Measurements from ENCODE around the gene MORC3.
"Not testable (repeated sequence)": the region's sequence is repeated elsewhere in the genome, so short reads cannot be mapped to it uniquely, and the experiment has no call there.

MORC3 gene

GRCh38 chr21:36386031-36386642, 66.1 kb downstream of the MORC3 start:
- no peak for DNase-seq

GRCh38 chr21:36388096-36388495, 68.1 kb downstream of the MORC3 start:
- no peak for DNase-seq

- no peak for DNase-seq
These were observed 68.8 kb downstream of the MORC3 start for GRCh38 chr21:36388835-36389234.

GRCh38 chr21:36391649-36392048, 71.7 kb downstream of the MORC3 start:
- not testable (repeated sequence) for DNase-seq

GRCh38 chr21:36395353-36396111, 75.5 kb downstream of the MORC3 start:
- no peak for DNase-seq

GRCh38 chr21:36396325-36396724, 76.3 kb downstream of the MORC3 start:
- no peak for DNase-seq

GRCh38 chr21:36396971-36397370, 77.0 kb downstream of the MORC3 start:
- DNase-seq, result no peak

GRCh38 chr21:36397606-36398005, 77.6 kb downstream of the MORC3 start:
- no peak for DNase-seq

- not testable (repeated sequence) for DNase-seq
These were observed 79.7 kb downstream of the MORC3 start for GRCh38 chr21:36399736-36400135.

GRCh38 chr21:36400719-36401118, 80.7 kb downstream of the MORC3 start:
- no peak for DNase-seq

GRCh38 chr21:36402339-36402738, 82.3 kb downstream of the MORC3 start:
- DNase-seq, result no peak

GRCh38 chr21:36403713-36404112, 83.7 kb downstream of the MORC3 start:
- DNase-seq, result no peak

- no peak for DNase-seq
These were observed 88.6 kb downstream of the MORC3 start for GRCh38 chr21:36408568-36408967.

GRCh38 chr21:36411301-36411700, 91.3 kb downstream of the MORC3 start:
- no peak for DNase-seq

GRCh38 chr21:36412916-36413315, 92.9 kb downstream of the MORC3 start:
- no peak for DNase-seq

- DNase-seq, result no peak
These were observed 95.4 kb downstream of the MORC3 start for GRCh38 chr21:36415375-36415774.

GRCh38 chr21:36419241-36419640, 99.2 kb downstream of the MORC3 start:
- no peak for DNase-seq

GRCh38 chr21:36419996-36420395, 100.0 kb downstream of the MORC3 start:
- DNase-seq, result peak; percentile 48 to 74

GRCh38 chr21:36420571-36421339, 100.8 kb downstream of the MORC3 start:
- DNase-seq, result no peak

GRCh38 chr21:36422279-36423098, 102.5 kb downstream of the MORC3 start:
- peak in 1 of 2 experiments; percentile 26 for DNase-seq

GRCh38 chr21:36423771-36424433, 103.9 kb downstream of the MORC3 start:
- no peak for DNase-seq

- DNase-seq, result no peak
These were observed 104.6 kb downstream of the MORC3 start for GRCh38 chr21:36424592-36424991.
